ENCODE measurements around the gene COL20A1.

Gene COL20A1

GRCh38 chr20:63261060-63261794 lies 31.8 kb upstream of the COL20A1 start:
- DNase-seq (ENCODE audit: low spot score): no peak

GRCh38 chr20:63261795-63262528 lies 31.0 kb upstream of the COL20A1 start:
- no peak for DNase-seq (ENCODE audit: low spot score)

- DNase-seq (ENCODE audit: low spot score): no peak
Observed at GRCh38 chr20:63262836-63263235, 30.1 kb upstream of the COL20A1 start.

GRCh38 chr20:63264000-63264399 lies 29.0 kb upstream of the COL20A1 start:
- no peak for DNase-seq (ENCODE audit: low spot score)

GRCh38 chr20:63264519-63264918 lies 28.5 kb upstream of the COL20A1 start:
- no peak for DNase-seq (ENCODE audit: low spot score)

GRCh38 chr20:63265891-63266515 lies 27.0 kb upstream of the COL20A1 start:
- no peak for DNase-seq (ENCODE audit: low spot score)

GRCh38 chr20:63267691-63268090 lies 25.3 kb upstream of the COL20A1 start:
- no peak for DNase-seq (ENCODE audit: low spot score)

- no peak for DNase-seq (ENCODE audit: low spot score)
Observed at GRCh38 chr20:63268256-63268655, 24.7 kb upstream of the COL20A1 start.

GRCh38 chr20:63268671-63269439 lies 24.1 kb upstream of the COL20A1 start:
- no peak for DNase-seq (ENCODE audit: low spot score)

GRCh38 chr20:63269724-63270123 lies 23.3 kb upstream of the COL20A1 start:
- no peak for DNase-seq (ENCODE audit: low spot score)

GRCh38 chr20:63270606-63271325 lies 22.2 kb upstream of the COL20A1 start:
- no peak for DNase-seq (ENCODE audit: low spot score)

GRCh38 chr20:63272105-63273058 lies 20.6 kb upstream of the COL20A1 start, which contains the start of gene ARFGAP1:
Gene ARFGAP1 (plus strand): TSS chr20:63272813. CDS start chr20:63275581, 2,768 bp downstream.
- DNase-seq (ENCODE audit: low spot score): peak; percentile 91

- no peak for DNase-seq (ENCODE audit: low spot score)
Observed at GRCh38 chr20:63273059-63273579, 19.9 kb upstream of the COL20A1 start.

GRCh38 chr20:63273635-63274380 lies 19.2 kb upstream of the COL20A1 start:
- DNase-seq (ENCODE audit: low spot score): peak; percentile 90

- no peak for DNase-seq (ENCODE audit: low spot score)
Observed at GRCh38 chr20:63274381-63275228, 18.4 kb upstream of the COL20A1 start.

- no peak for DNase-seq (ENCODE audit: low spot score)
Observed at GRCh38 chr20:63275825-63276224, 17.2 kb upstream of the COL20A1 start.

GRCh38 chr20:63276956-63277355 lies 16.0 kb upstream of the COL20A1 start:
- DNase-seq (ENCODE audit: low spot score): no peak
